WTC11 (cell line): ENCODE measurements around the gene SRSF1. TPM values are rescaled to one million over a fixed set of nuclear protein-coding genes. Genes with fewer than 3 reads are reported as not detected.

Experiments
- ATAC-seq: fragments of 200-7000 bp; cut with Tn5 transposase; 2 replicates; pipeline ENCODE4 v1.10.0; 2021; ENCODE audit warnings: mild to moderate bottlenecking, moderate library complexity
- CTCF ChIA-PET: fragments of 300-600 bp; sonication (Branson Sonifier 250); formaldehyde crosslinking; loops from one replicate; lab custom pipeline; 2021; ENCODE audit warnings: antibody characterized with exemption; lab: Charles Lee
- POLR2A ChIA-PET: fragments of 350-600 bp; sonication (Branson Sonifier 250); formaldehyde crosslinking; loops from one replicate; lab custom pipeline; 2021; ENCODE audit warnings: antibody characterized with exemption; lab: Charles Lee
- DNase-seq: peaks from one replicate; pipeline ENCODE4 v3.0.0; 2021; ENCODE audit warnings: low spot score
- H3K27ac Mint-ChIP-seq: 2 replicates; pipeline ENCODE4 v1.8.0; 2021; ENCODE audit warnings: mixed read lengths
- H3K27me3 Mint-ChIP-seq: 2 replicates; pipeline ENCODE4 v1.8.0; 2021; ENCODE audit warnings: low read depth, mild to moderate bottlenecking, moderate library complexity, mixed read lengths
- H3K36me3 Mint-ChIP-seq: 2 replicates; pipeline ENCODE4 v1.8.0; 2021; ENCODE audit warnings: mixed read lengths
- H3K4me1 Mint-ChIP-seq: 2 replicates; pipeline ENCODE4 v1.8.0; 2022; ENCODE audit warnings: mixed read lengths
- H3K4me3 Mint-ChIP-seq: 2 replicates; pipeline ENCODE4 v1.8.0; 2021; ENCODE audit warnings: mild to moderate bottlenecking, moderate library complexity, mixed read lengths
- H3K9me3 Mint-ChIP-seq: 2 replicates; pipeline ENCODE4 v1.8.0; 2021; ENCODE audit warnings: mixed read lengths
- AR ChIP-seq: fragments of 250-450 bp; sonication (Bioruptor Pico); IDR thresholded peaks from 2 replicates; pipeline ENCODE4 v1.9.0; 2021; ENCODE audit warnings: mild to moderate bottlenecking
- EMX1 ChIP-seq: fragments of 250-450 bp; sonication (Bioruptor Pico); IDR thresholded peaks from 2 replicates; pipeline ENCODE4 v1.8.0; 2021; ENCODE audit warnings: mild to moderate bottlenecking
- FOXP4 ChIP-seq: sonication (generic); formaldehyde crosslinking; IDR thresholded peaks from 2 replicates; pipeline ENCODE4 v1.8.0; 2022; ENCODE audit warnings: mild to moderate bottlenecking, missing genetic modification reagents
- GRHL2 ChIP-seq: fragments of 250-450 bp; sonication (Bioruptor Pico); IDR thresholded peaks from 2 replicates; pipeline ENCODE4 v1.8.0; 2022; ENCODE audit warnings: mild to moderate bottlenecking, moderate library complexity; ENCODE audit not compliant: insufficient replicate concordance, severe bottlenecking
- NR3C1 ChIP-seq: sonication (generic); formaldehyde crosslinking; conservative IDR thresholded peaks from 2 replicates; pipeline ENCODE4 v1.8.1; 2023; ENCODE audit warnings: low read depth, mild to moderate bottlenecking, missing genetic modification reagents
- OVOL2 ChIP-seq: fragments of 250-450 bp; sonication (Bioruptor Pico); IDR thresholded peaks from 2 replicates; pipeline ENCODE4 v1.9.0; 2021; ENCODE audit warnings: mild to moderate bottlenecking, borderline replicate concordance
- PRRX2 ChIP-seq: fragments of 250-450 bp; sonication (Bioruptor Pico); IDR thresholded peaks from 2 replicates; pipeline ENCODE4 v1.8.0; 2021; ENCODE audit warnings: mild to moderate bottlenecking
- TEAD1 ChIP-seq: sonication (generic); formaldehyde crosslinking; IDR thresholded peaks from 2 replicates; pipeline ENCODE4 v1.8.0; 2022; ENCODE audit warnings: mild to moderate bottlenecking, missing genetic modification reagents
- USF1 ChIP-seq: sonication (generic); formaldehyde crosslinking; IDR thresholded peaks from 2 replicates; pipeline ENCODE4 v1.8.0; 2022; ENCODE audit warnings: mild to moderate bottlenecking, missing genetic modification reagents
- ZNF232 ChIP-seq: sonication (generic); formaldehyde crosslinking; IDR thresholded peaks from 2 replicates; pipeline ENCODE4 v1.8.0; 2022; ENCODE audit warnings: mild to moderate bottlenecking, missing genetic modification reagents
- ZNF263 ChIP-seq: sonication (generic); formaldehyde crosslinking; IDR thresholded peaks from 2 replicates; pipeline ENCODE4 v1.8.1; 2022; ENCODE audit warnings: low read depth, mild to moderate bottlenecking, moderate library complexity, missing genetic modification reagents
- ZNF532 ChIP-seq: fragments of 250-450 bp; sonication (Bioruptor Pico); IDR thresholded peaks from 2 replicates; pipeline ENCODE4 v1.9.0; 2021; ENCODE audit warnings: mild to moderate bottlenecking, borderline replicate concordance
- total RNA-seq: library from RNA; stranded (reverse); gene quantifications from 3 replicates; pipeline ENCODE4 v1.2.3, GENCODE V29; 2021
- TF ChIP-seq, protein P1 (sequence below): fragments of 250-450 bp; sonication (Bioruptor Pico); IDR thresholded peaks from 2 replicates; pipeline ENCODE4 v1.9.0; 2021; ENCODE audit warnings: mild to moderate bottlenecking
- TF ChIP-seq, protein P2 (sequence below): sonication (generic); formaldehyde crosslinking; IDR thresholded peaks from 2 replicates; pipeline ENCODE4 v1.8.1; 2023; ENCODE audit warnings: mild to moderate bottlenecking, moderate library complexity, missing genetic modification reagents
- TF ChIP-seq, protein P3 (sequence below): sonication (generic); formaldehyde crosslinking; IDR thresholded peaks from 2 replicates; pipeline ENCODE4 v1.8.1; 2022; ENCODE audit warnings: mild to moderate bottlenecking, moderate library complexity, missing genetic modification reagents

Gene SRSF1
- total RNA-seq, 1 experiment from 2014 or later, result 387 TPM

- TF ChIP-seq ZNF232 (no peak), NR3C1 (no peak), TEAD1 (CRISPR knock-in tag) (no peak)
- TF ChIP-seq, protein P1, sequence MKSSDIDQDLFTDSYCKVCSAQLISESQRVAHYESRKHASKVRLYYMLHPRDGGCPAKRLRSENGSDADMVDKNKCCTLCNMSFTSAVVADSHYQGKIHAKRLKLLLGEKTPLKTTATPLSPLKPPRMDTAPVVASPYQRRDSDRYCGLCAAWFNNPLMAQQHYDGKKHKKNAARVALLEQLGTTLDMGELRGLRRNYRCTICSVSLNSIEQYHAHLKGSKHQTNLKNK (CRISPR knock-in tag), result no peak
Observed at GRCh38 chr17:58049533-58049932, 42.5 kb upstream of the SRSF1 start (continued).

DNA sequence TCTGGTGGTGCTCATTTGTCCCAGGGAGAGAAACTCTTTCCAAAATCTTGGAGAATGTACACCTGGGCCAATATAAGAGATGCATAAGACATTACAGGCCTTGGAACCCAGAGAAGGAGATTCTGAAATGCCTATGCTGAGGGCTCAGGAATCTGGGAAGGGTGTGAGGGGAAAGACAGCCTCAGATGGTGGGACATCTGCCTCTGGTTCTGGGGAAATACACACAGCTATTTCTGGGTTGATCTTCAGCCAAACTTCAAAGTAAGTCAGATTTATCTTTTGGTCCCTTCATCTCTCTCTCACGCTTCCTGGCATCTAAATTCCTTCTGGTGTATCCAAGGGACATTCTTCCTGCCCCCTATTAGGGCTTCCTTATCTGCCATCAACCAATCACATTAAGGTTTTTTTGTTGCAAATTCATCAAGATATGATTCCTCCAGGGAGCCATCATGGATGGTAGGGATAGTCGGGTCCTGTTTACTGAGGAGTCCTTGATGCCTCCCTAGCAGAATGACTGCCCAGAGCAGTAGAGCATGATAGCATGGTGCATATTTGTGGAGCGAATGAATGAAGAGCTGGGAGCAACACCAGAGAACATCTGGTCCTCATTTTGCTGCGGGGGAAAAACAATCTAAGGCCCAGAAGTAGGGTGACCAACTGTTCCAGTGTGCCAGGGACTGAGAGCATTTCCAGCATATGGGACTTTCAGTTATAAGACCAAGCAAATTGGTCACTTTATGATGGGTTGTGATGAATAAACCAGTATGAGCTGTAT lies 40.5 kb upstream of the SRSF1 start:
- peak overlapping the region; percentile 32; the same call in 1 of the 2 replicates for H3K4me3 Mint-ChIP-seq
- no peak for ATAC-seq
- H3K9me3 Mint-ChIP-seq, result peaks cover 13% of the 10 kb centered on the region
- no peaks in the 10 kb centered on the region for H3K36me3 Mint-ChIP-seq
- POLR2A ChIA-PET, result no interaction called here
- TF ChIP-seq ZNF532 (no peak), PRRX2 (no peak), GRHL2 (CRISPR knock-in tag) (no peak), AR (CRISPR knock-in tag) (no peak), ZNF263 (CRISPR knock-in tag) (no peak), EMX1 (CRISPR knock-in tag) (no peak), USF1 (no peak), OVOL2 (CRISPR knock-in tag) (no peak), FOXP4 (no peak)
- TF ChIP-seq, protein P2, sequence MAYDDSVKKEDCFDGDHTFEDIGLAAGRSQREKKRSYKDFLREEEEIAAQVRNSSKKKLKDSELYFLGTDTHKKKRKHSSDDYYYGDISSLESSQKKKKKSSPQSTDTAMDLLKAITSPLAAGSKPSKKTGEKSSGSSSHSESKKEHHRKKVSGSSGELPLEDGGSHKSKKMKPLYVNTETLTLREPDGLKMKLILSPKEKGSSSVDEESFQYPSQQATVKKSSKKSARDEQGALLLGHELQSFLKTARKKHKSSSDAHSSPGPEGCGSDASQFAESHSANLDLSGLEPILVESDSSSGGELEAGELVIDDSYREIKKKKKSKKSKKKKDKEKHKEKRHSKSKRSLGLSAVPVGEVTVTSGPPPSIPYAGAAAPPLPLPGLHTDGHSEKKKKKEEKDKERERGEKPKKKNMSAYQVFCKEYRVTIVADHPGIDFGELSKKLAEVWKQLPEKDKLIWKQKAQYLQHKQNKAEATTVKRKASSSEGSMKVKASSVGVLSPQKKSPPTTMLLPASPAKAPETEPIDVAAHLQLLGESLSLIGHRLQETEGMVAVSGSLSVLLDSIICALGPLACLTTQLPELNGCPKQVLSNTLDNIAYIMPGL (CRISPR knock-in tag), result no peak
- TF ChIP-seq, protein P3, sequence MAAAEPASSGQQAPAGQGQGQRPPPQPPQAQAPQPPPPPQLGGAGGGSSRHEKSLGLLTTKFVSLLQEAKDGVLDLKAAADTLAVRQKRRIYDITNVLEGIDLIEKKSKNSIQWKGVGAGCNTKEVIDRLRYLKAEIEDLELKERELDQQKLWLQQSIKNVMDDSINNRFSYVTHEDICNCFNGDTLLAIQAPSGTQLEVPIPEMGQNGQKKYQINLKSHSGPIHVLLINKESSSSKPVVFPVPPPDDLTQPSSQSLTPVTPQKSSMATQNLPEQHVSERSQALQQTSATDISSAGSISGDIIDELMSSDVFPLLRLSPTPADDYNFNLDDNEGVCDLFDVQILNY (CRISPR knock-in tag), result no peak
- TF ChIP-seq, all 79 proteins: peak for 0
- DNase-seq, result no peak
- CTCF ChIA-PET, result interaction anchor here (0.7 to 1.0 kb wide), 2 partner anchors 48 kb away, joined by 3 read pairs; no protein-coding TSS in a partner anchor
- Mint-ChIP-seq H3K4me1 (peaks cover 16% of the 10 kb centered on the region), H3K27ac (no peak overlapping the region), H3K27me3 (no peaks in the 10 kb centered on the region; the same call in 1 of the 2 replicates)
